GM18951 (cell line): ENCODE results near the gene IBTK.
"Not testable (repeated sequence)": the region's sequence is repeated elsewhere in the genome, so short reads cannot be mapped to it uniquely, and the experiment has no call there.

ENCODE experiments used
- POLR2A ChIP-seq: IDR thresholded peaks from 4 replicates; pipeline ENCODE4 v1.6.1; 2011; ENCODE audit warnings: mild to moderate bottlenecking; ENCODE audit not compliant: insufficient read length, insufficient read depth; ENCODE audit errors: extremely low read depth
- in situ Hi-C: fragments of 300-500 bp; cut with MboI; formaldehyde crosslinking; loops from one replicate; pipeline ENCODE4 v1.12.0; 2022; ENCODE audit warnings: low sequenced_read_pairs, mixed read lengths, inconsistent platforms; ENCODE audit not compliant: unreplicated experiment

Gene IBTK

GRCh38 chr6:82145926-82146452, 101.6 kb downstream of the IBTK start:
- no peak for TF ChIP-seq POLR2A
- in situ Hi-C loops, result no loop called here

- no peak for TF ChIP-seq POLR2A
- in situ Hi-C loops, result no loop called here
Observed at GRCh38 chr6:82144852-82145340, 102.6 kb downstream of the IBTK start.

- in situ Hi-C loops, result no loop called here
- peak; percentile 17 for TF ChIP-seq POLR2A
Observed at GRCh38 chr6:82144007-82144851, 103.3 kb downstream of the IBTK start.

- in situ Hi-C loops, result no loop called here
- TF ChIP-seq POLR2A, result no peak
Observed at GRCh38 chr6:82143041-82143481, 104.5 kb downstream of the IBTK start.

GRCh38 chr6:82142524-82142923, 105.0 kb downstream of the IBTK start:
- in situ Hi-C loops, result no loop called here
- no peak for TF ChIP-seq POLR2A

GRCh38 chr6:82138075-82138791, 109.3 kb downstream of the IBTK start:
- no peak for TF ChIP-seq POLR2A
- in situ Hi-C loops, result no loop called here

- in situ Hi-C loops, result no loop called here
- TF ChIP-seq POLR2A, result no peak
Observed at GRCh38 chr6:82131441-82131840, 116.1 kb downstream of the IBTK start.

- TF ChIP-seq POLR2A, result no peak
- in situ Hi-C loops, result no loop called here
Observed at GRCh38 chr6:82129797-82130196, 117.7 kb downstream of the IBTK start.

- in situ Hi-C loops, result not testable (repeated sequence)
Observed at GRCh38 chr6:82128973-82129372, 118.6 kb downstream of the IBTK start.

GRCh38 chr6:82123632-82124031, 123.9 kb downstream of the IBTK start:
- no peak for TF ChIP-seq POLR2A
- in situ Hi-C loops, result no loop called here
